ENCODE data around the gene FAM120AOS. TPM values are rescaled to one million over a fixed set of nuclear protein-coding genes. Genes with fewer than 3 reads are reported as not detected.
A peak's percentile ranks its signal among the peaks of the same experiment; 100 is the strongest.

Gene FAM120AOS
- 47.9 and 55.5 TPM in 2 replicates for total RNA-seq (2014; rRNA removed; shearing (Covaris generic))
- polyA plus RNA-seq (2015; cell fraction: cytosol; rRNA removed), result 49.7 and 53.6 TPM in 2 replicates
- polyA plus RNA-seq (2015; cell fraction: nucleus; rRNA removed), result 24.2 and 24.3 TPM in 2 replicates

- DNase-seq (ENCODE audit: low read depth), result peak; percentile 97
These were observed at the start of gene FAM120AOS for GRCh38 chr9:93453047-93453914. Gene FAM120AOS, minus strand, starts transcription at chr9:93453581. Its CDS starts 872 bp downstream, at chr9:93452709.

GRCh38 chr9:93501406-93501805 is 48.0 kb upstream of the FAM120AOS start:
- DNase-seq (ENCODE audit: low read depth), result no peak

- DNase-seq (ENCODE audit: low read depth), result no peak
These were observed 47.4 kb upstream of the FAM120AOS start for GRCh38 chr9:93500571-93501298.

- DNase-seq (ENCODE audit: low read depth), result no peak
These were observed 42.9 kb upstream of the FAM120AOS start for GRCh38 chr9:93496285-93496684.

- DNase-seq (ENCODE audit: low read depth), result no peak
These were observed 40.6 kb upstream of the FAM120AOS start for GRCh38 chr9:93493949-93494348.

GRCh38 chr9:93492327-93492726 is 38.9 kb upstream of the FAM120AOS start:
- DNase-seq (ENCODE audit: low read depth), result no peak

GRCh38 chr9:93491593-93492232 is 38.3 kb upstream of the FAM120AOS start:
- DNase-seq (ENCODE audit: low read depth), result no peak

GRCh38 chr9:93488244-93488643 is 34.9 kb upstream of the FAM120AOS start:
- DNase-seq (ENCODE audit: low read depth), result no peak

- no peak for DNase-seq (ENCODE audit: low read depth)
These were observed 32.9 kb upstream of the FAM120AOS start for GRCh38 chr9:93486268-93486667.

- DNase-seq (ENCODE audit: low read depth), result no peak
These were observed 30.1 kb upstream of the FAM120AOS start for GRCh38 chr9:93483497-93483896.

- DNase-seq (ENCODE audit: low read depth), result no peak
These were observed 27.4 kb upstream of the FAM120AOS start for GRCh38 chr9:93480728-93481324.

- no peak for DNase-seq (ENCODE audit: low read depth)
These were observed 26.9 kb upstream of the FAM120AOS start for GRCh38 chr9:93480262-93480661.

- no peak for DNase-seq (ENCODE audit: low read depth)
These were observed 26.3 kb upstream of the FAM120AOS start for GRCh38 chr9:93479726-93480125.

- DNase-seq (ENCODE audit: low read depth), result no peak
These were observed 24.0 kb upstream of the FAM120AOS start for GRCh38 chr9:93477397-93477796.

- no peak for DNase-seq (ENCODE audit: low read depth)
These were observed 23.5 kb upstream of the FAM120AOS start for GRCh38 chr9:93476924-93477323.

GRCh38 chr9:93475856-93476255 is 22.5 kb upstream of the FAM120AOS start:
- no peak for DNase-seq (ENCODE audit: low read depth)

GRCh38 chr9:93475108-93475507 is 21.7 kb upstream of the FAM120AOS start:
- DNase-seq (ENCODE audit: low read depth), result no peak

- DNase-seq (ENCODE audit: low read depth), result no peak
These were observed 20.0 kb upstream of the FAM120AOS start for GRCh38 chr9:93473411-93473810.

GRCh38 chr9:93471124-93471523 is 17.7 kb upstream of the FAM120AOS start:
- DNase-seq (ENCODE audit: low read depth), result no peak

GRCh38 chr9:93470391-93470790 is 17.0 kb upstream of the FAM120AOS start:
- DNase-seq (ENCODE audit: low read depth), result no peak

GRCh38 chr9:93468763-93469456 is 15.5 kb upstream of the FAM120AOS start:
- DNase-seq (ENCODE audit: low read depth), result no peak

Measured in HT1080 (cell line).